T-helper 17 cell (primary cell): ENCODE results near the gene ETV5. TPM values are rescaled to one million over a fixed set of nuclear protein-coding genes. Genes with fewer than 3 reads are reported as not detected.

Experiments
- ATAC-seq: fragments of 150-1000 bp; cut with Tn5 transposase; 2 replicates; pipeline ENCODE4 v1.10.0; 2021; ENCODE audit warnings: mild to moderate bottlenecking, moderate library complexity
- DNase-seq, 3 donors: peaks; one replicate each; pipeline versions ENCODE4 v3.0.0 to v3.0.0-alpha.2; 2020 to 2021
- H3K9me3 ChIP-seq: one replicate; pipeline ENCODE4 v1.7.0; 2013; ENCODE audit warnings: low read length, mild to moderate bottlenecking; ENCODE audit not compliant: control insufficient read depth, poor library complexity, severe bottlenecking
- H3K27ac Mint-ChIP-seq: one replicate; pipeline ENCODE4 v1.8.0; 2022; ENCODE audit warnings: mild to moderate bottlenecking, moderate library complexity, mixed read lengths
- H3K27me3 Mint-ChIP-seq: one replicate; pipeline ENCODE4 v1.8.0; 2022; ENCODE audit warnings: mixed read lengths
- H3K36me3 Mint-ChIP-seq: one replicate; pipeline ENCODE4 v1.8.0; 2022; ENCODE audit warnings: low read depth, mixed read lengths
- H3K4me1 Mint-ChIP-seq: one replicate; pipeline ENCODE4 v1.8.0; 2022; ENCODE audit warnings: mild to moderate bottlenecking, mixed read lengths
- H3K4me3 Mint-ChIP-seq: one replicate; pipeline ENCODE4 v1.8.0; 2022; ENCODE audit warnings: mild to moderate bottlenecking, moderate library complexity, mixed read lengths
- total RNA-seq, 4 donors: library from RNA in 2 of 4; stranded (reverse) in 2 of 4; gene quantifications; one replicate each; pipeline ENCODE4 v1.2.3 and lab custom pipeline; 2022 to 2026

Gene ETV5
- total RNA-seq, 2 donors from 2014 or later: 0.70 TPM; not detected in 1

DNA sequence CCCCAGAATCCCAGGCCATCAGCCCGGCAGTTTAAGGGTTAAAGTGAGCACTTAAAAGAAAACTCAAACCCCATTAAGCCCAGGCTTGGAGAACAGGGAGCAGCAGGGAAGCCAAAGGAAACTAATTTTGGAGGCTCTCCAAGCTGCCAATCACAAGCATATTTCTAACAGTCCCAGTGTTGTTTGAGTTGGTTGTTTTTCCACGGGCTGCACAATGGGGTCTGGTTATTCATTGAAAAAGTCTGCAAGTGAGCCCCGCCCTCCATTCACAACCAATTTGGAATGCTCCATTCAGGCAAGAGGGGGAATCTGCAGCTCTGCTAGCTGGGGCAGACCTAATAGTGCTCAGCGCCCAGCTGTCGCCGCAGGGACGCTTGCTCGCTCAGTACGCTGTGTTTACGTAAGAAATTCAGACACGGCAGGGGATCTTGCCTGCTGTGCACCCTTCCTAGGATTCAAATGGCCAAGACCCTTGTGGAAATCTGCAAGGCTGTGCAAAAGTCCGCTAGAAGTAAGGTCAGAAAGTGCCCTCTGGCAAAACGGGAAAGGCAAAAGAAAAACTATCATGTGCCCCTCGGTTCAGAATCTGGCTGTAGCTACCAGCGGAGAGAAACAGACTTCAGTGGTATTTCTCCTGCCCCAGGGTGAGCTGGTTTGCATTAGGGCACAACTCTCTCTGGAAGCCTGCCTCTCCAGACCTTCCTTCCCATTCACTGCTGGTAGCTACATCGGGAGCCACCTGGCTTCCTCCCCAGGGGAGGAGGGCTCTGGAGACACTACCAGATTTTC, 11.0 kb downstream of the ETV5 start:
- no peak overlapping the region for H3K4me3 Mint-ChIP-seq
- no peak overlapping the region for H3K27ac Mint-ChIP-seq
- H3K27me3 Mint-ChIP-seq: peaks cover 93% of the 10 kb centered on the region
- DNase-seq (no peak), ATAC-seq (no peak)
- no peaks in the 10 kb centered on the region for H3K9me3 ChIP-seq
- peaks cover 2% of the 10 kb centered on the region for H3K4me1 Mint-ChIP-seq
- peaks cover 3% of the 10 kb centered on the region for H3K36me3 Mint-ChIP-seq

DNA sequence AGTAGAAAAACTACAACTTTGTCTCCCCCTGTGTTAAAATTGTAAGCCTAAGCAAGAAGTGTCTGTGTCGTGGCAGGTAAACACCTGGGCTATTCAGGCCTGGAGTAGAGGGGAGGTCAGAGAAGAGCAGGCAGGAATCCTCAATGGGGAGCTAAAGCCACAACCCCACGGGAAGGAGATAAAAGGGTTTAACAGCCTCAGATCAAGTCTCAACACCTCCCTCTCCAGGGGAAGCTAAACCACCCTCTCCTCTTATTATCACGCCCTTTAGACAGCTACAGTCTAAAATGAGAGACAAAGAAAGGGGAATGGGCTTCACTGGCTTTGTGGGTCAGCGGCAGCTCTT, 11.6 kb downstream of the ETV5 start:
- no peaks in the 10 kb centered on the region for H3K9me3 ChIP-seq
- Mint-ChIP-seq H3K4me1 (peaks cover 2% of the 10 kb centered on the region), H3K4me3 (no peak overlapping the region), H3K36me3 (peaks cover 3% of the 10 kb centered on the region), H3K27ac (no peak overlapping the region), H3K27me3 (peaks cover 94% of the 10 kb centered on the region)
- ATAC-seq: no peak
- no peak for DNase-seq

DNA sequence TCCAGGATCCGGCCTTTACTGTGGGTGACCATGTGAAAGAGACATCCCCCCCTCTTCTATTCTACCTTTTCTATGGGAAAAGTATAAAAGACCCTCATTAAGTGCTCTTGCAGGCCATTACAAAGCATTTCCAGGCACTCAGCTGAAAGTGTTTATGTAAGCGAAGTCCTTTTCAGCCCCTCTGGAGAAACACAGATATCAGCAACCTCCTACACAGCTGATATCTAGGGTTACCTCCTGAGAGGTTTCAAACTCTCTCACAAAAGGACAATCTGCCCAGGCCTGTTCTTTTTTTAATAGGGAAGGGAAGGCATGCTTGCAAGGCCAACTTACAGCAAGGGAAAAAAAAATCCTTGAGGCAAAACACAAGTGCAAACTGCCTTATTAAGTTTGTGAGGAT, 12.6 kb downstream of the ETV5 start:
- peaks cover 89% of the 10 kb centered on the region for H3K27me3 Mint-ChIP-seq
- H3K4me3 Mint-ChIP-seq: no peak overlapping the region
- H3K36me3 Mint-ChIP-seq: peaks cover 3% of the 10 kb centered on the region
- H3K9me3 ChIP-seq: no peaks in the 10 kb centered on the region
- peaks cover 2% of the 10 kb centered on the region for H3K4me1 Mint-ChIP-seq
- ATAC-seq (no peak), DNase-seq (no peak)
- H3K27ac Mint-ChIP-seq: no peak overlapping the region

DNA sequence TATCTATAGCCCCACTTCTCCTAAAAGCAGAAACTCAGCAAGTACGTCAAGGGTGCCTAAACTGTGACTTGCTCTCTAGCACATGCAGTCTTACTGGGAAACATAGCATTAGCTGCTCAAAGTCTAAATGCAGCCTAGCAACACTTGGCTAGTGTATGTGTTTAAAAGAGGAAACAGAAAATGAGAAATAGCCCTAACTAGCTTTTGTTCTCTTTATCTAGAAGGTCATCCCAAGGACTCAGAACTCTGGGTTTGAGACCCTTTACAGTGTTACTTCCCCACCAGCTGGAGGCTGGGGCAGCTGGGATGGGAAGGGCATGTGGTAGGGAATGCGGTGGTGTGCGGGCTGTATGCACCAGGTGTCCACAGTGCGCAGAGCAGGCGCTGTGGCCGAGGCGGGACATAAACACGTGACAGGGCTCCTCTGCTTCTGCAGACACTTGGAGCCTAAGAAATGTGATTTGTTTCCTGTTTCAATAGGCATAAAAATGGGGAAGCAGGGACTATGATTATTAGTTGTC, 13.3 kb downstream of the ETV5 start:
- peaks cover 3% of the 10 kb centered on the region for H3K36me3 Mint-ChIP-seq
- H3K4me1 Mint-ChIP-seq: peaks cover 2% of the 10 kb centered on the region
- H3K27me3 Mint-ChIP-seq: peaks cover 89% of the 10 kb centered on the region
- H3K4me3 Mint-ChIP-seq: no peak overlapping the region
- ATAC-seq (no peak), DNase-seq (no peak)
- H3K27ac Mint-ChIP-seq: no peak overlapping the region
- H3K9me3 ChIP-seq: no peaks in the 10 kb centered on the region

DNA sequence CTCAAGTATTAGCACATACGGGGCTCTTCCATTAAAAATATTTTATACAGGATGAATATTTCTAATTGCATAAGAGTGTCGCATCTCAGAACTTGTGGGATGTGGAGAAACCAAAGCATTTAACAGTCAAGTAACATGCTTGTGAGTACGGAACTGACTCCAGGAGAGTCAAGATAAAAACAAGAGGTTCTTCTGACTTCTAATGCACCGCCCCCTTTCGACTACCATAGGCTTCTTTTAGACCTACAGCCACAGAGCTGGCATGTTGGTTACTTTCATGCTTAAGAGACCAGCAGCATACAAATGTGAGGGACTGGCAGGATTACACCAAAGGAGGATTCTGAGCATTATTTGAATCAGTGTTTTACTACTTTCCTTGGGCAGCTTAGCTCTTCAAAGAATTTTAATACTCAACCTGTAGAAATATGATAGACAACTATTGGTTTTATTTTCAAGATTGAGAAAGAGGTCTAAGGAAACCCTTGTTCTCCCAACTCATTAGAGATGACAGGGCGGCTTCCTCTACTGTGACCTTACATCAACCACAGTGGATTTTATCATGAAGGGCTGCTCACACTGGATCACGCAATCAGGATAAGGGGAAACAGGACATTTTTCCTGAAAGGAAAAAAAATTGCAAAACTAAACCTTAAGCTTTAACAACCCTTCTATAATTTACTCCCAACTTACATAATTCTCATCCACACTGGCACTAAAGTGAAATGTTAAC, 14.0 kb downstream of the ETV5 start:
- DNase-seq: no peak
- Mint-ChIP-seq H3K36me3 (peaks cover 3% of the 10 kb centered on the region), H3K4me1 (peaks cover 2% of the 10 kb centered on the region), H3K27me3 (peaks cover 88% of the 10 kb centered on the region), H3K27ac (no peak overlapping the region), H3K4me3 (no peak overlapping the region)
- no peaks in the 10 kb centered on the region for H3K9me3 ChIP-seq
- no peak for ATAC-seq

DNA sequence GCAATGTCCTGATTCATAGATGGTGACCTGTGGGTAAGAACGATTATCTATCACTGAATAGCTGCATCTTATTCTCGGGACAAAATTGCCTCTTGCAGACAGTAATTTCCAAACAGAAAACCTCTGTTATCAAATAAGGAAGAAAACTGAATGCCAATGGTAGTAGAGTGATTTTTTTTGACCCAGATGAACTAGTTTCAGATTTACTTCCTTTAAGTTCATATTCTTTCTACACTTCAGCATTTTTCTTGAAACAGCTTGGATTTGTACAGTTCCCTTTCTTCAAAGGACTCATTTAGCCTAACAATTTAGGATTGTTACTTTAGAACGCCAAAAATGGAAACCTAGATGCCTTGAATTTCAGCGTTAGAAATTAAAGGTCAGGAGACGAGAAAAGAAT, 14.6 kb downstream of the ETV5 start:
- no peak for ATAC-seq
- DNase-seq: no peak
- no peak overlapping the region for H3K27ac Mint-ChIP-seq
- no peak overlapping the region for H3K4me3 Mint-ChIP-seq
- H3K4me1 Mint-ChIP-seq: peaks cover 2% of the 10 kb centered on the region
- peaks cover 3% of the 10 kb centered on the region for H3K36me3 Mint-ChIP-seq
- no peaks in the 10 kb centered on the region for H3K9me3 ChIP-seq
- H3K27me3 Mint-ChIP-seq: peaks cover 88% of the 10 kb centered on the region

DNA sequence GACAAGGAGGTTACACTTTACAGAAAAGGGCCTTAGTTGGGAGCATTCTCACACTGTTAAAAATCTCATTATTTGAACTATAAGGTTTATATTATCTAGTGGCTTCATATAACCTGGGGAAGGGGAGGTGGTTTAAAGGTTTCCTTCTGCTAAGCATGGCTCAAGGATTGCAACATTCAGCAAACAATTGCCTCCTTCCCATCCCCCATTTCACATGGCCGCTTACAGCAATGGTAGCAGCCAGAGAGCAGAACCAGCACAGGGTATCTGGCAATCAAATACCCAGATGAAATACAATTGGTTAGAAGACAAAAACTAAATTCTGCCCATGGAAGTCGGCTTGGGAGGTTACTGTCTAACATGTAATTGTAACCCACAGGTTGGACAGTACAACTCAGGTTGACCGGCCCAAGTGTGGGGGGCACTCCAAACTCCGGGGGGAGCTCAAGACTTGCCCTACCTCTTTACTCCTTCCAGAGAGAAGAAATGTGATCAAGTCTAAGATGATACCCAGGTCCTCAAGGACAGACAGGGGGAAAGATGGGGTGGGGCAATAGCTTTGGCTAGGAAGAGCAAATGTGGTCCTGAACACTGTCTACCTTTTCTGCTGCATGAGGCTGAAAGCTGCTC, 15.5 kb downstream of the ETV5 start:
- Mint-ChIP-seq H3K36me3 (no peaks in the 10 kb centered on the region), H3K27me3 (peaks cover 88% of the 10 kb centered on the region), H3K27ac (no peak overlapping the region), H3K4me1 (peaks cover 2% of the 10 kb centered on the region), H3K4me3 (no peak overlapping the region)
- ATAC-seq (no peak), DNase-seq (no peak)
- H3K9me3 ChIP-seq: no peaks in the 10 kb centered on the region

DNA sequence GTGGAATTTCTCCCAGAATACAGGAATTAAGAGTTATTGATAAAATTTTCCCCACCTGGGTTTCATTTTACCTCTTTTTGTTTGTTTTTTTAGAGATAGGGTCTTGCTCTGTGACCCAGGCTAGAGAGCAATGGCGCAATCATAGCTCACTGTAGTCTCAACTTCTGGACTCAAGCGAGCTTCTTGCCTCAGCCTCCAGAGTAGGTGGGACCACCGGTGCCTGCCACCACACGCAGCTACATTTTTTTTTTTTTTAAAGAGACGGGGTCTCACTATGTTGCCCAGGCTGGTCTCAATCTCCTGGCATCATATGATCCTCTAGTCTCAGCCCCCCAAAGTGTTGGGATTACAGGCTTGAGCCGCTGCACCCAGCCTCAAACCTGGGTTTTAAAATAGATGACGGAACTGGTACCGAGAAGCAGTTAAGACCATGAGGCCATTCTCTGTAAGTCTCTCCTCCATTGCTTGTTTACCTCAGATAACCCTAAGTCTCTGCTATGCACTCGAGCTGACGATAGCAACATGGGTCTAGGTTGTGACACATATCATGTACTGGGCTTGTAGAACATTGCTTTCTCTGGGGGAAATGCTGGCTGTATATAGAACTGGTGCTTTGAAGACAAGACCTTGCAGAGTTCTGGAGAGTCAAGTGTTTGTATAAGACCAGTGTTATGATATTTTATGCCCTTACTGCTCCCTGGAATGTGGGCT, 16.4 kb downstream of the ETV5 start:
- Mint-ChIP-seq H3K4me3 (no peak overlapping the region), H3K27me3 (peaks cover 88% of the 10 kb centered on the region), H3K27ac (no peak overlapping the region), H3K4me1 (peaks cover 2% of the 10 kb centered on the region), H3K36me3 (peaks cover 2% of the 10 kb centered on the region)
- no peak for ATAC-seq
- H3K9me3 ChIP-seq: no peaks in the 10 kb centered on the region
- no peak for DNase-seq

DNA sequence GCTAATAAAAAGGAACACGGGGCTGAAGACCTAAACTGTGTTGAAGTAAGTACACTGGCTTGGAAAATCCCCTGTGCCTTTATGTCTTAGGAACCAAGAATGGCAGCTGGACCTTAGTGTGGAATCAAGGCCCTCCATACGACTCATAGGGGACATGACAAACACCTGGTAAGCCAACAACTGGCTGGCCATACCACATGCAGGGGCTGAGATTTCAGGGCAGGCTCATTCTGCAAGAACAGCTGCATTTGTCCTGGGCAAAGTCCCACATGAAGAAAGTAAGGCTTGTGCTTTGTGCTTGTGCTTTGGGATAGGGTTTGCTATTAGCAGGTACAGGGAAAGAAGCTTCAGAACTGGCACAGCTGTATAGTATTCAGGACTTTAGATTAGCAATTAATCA, 18.0 kb downstream of the ETV5 start:
- peaks cover 83% of the 10 kb centered on the region for H3K27me3 Mint-ChIP-seq
- no peak for ATAC-seq
- peaks cover 2% of the 10 kb centered on the region for H3K36me3 Mint-ChIP-seq

DNA sequence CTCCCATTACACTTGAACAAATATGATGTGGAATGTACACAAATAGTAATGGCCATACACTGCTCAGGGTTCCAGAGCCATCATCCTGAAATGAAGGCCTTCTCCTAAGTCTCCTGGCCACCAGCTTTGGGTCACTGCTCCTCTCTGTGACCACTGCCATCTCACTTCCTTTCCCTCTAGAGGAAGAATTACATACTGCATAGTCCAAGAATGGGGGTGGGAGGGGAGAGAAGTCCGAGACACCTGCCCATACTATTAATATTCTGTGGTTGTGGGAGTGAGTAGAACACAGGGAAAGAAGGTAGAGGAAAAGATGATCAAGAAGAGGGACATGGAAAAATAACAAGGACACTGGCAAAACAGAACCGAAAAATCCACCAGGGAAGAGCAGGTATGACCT, 20.6 kb downstream of the ETV5 start:
- ATAC-seq: no peak
- H3K27ac Mint-ChIP-seq: no peak overlapping the region
- no peak for DNase-seq
- H3K27me3 Mint-ChIP-seq: peaks cover 77% of the 10 kb centered on the region
- H3K4me3 Mint-ChIP-seq: no peak overlapping the region
- no peaks in the 10 kb centered on the region for H3K4me1 Mint-ChIP-seq
- peaks cover 5% of the 10 kb centered on the region for H3K36me3 Mint-ChIP-seq
- H3K9me3 ChIP-seq: no peaks in the 10 kb centered on the region

More for the DNA sequence above, 18.0 kb downstream of the ETV5 start:
- DNase-seq: no peak
- Mint-ChIP-seq H3K4me3 (no peak overlapping the region), H3K4me1 (no peaks in the 10 kb centered on the region), H3K27ac (no peak overlapping the region)
- H3K9me3 ChIP-seq: no peaks in the 10 kb centered on the region

DNA sequence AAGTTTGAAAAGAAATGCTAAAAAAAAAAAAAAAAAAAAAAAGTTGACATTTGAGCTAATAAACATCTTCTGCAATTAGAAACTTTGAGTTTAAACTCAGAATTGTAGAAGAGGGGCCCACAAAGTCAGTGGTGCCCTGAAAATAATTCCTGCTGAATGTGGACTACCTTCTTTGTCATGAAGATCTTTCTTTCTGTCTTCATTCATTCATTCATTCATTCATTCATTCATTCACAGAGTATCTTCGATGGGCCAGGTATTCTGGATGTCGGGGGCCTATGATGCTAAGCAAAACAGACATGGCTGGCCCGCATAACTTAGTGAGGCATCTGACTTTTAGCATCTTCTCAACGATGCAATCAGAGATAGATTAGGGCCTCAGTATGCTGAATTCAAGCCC, 24.6 kb downstream of the ETV5 start:
- H3K27me3 Mint-ChIP-seq: peaks cover 77% of the 10 kb centered on the region
- DNase-seq (no peak), ATAC-seq (no peak)
- no peak overlapping the region for H3K4me3 Mint-ChIP-seq
- H3K36me3 Mint-ChIP-seq: peaks cover 5% of the 10 kb centered on the region
- no peak overlapping the region for H3K27ac Mint-ChIP-seq
- H3K9me3 ChIP-seq: no peaks in the 10 kb centered on the region
- no peaks in the 10 kb centered on the region for H3K4me1 Mint-ChIP-seq

DNA sequence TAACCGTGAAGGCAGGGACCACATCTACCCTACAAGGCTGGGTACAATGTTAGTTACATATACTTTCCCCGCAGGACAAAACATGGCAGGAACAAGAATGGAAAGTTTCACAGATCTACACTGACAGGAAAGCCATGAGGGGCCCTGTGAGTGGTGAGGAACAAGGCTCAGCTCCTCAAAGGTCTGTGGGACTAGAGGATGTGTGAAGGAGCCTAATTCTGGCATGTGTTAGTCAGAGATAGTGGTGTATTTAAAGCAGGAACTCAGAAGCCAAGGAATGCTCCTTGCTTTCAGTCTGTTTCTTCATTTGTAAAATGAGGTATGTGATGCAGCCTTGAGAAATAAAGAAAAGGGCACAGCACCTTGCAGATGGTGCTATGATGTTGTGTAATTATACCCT, 25.1 kb downstream of the ETV5 start:
- Mint-ChIP-seq H3K4me1 (no peaks in the 10 kb centered on the region), H3K36me3 (peaks cover 5% of the 10 kb centered on the region), H3K4me3 (no peak overlapping the region), H3K27me3 (peaks cover 77% of the 10 kb centered on the region), H3K27ac (no peak overlapping the region)
- H3K9me3 ChIP-seq: no peaks in the 10 kb centered on the region
- DNase-seq (no peak), ATAC-seq (no peak)

DNA sequence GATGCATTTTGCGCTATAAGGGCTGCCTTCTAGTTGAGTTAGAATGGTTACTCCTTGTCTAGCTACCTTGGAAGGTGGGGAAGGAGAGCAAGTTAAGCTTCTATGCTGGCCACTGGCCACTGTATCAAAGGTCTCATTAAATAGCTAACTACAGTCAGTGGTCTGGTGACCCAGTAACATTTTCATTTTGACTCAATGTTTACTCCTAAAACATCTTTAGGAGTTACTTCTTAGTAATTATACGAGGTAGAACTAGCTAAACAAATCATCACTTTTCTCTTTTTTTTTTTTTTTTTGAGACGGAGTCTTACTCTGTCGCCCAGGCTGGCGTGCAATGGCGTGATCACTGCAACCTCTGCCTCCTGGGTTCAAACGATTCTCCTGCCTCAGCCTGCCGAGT, 26.7 kb downstream of the ETV5 start:
- no peaks in the 10 kb centered on the region for H3K4me1 Mint-ChIP-seq
- peaks cover 73% of the 10 kb centered on the region for H3K27me3 Mint-ChIP-seq
- no peak overlapping the region for H3K27ac Mint-ChIP-seq
- ATAC-seq (no peak), DNase-seq (no peak)
- H3K36me3 Mint-ChIP-seq: peaks cover 3% of the 10 kb centered on the region
- no peak overlapping the region for H3K4me3 Mint-ChIP-seq
- no peaks in the 10 kb centered on the region for H3K9me3 ChIP-seq
